ENCODE measurements around the gene MYO9A. TPM values are rescaled to one million over a fixed set of nuclear protein-coding genes. Genes with fewer than 3 reads are reported as not detected.

The MYO9A gene
- total RNA-seq, 1 experiment from 2014 or later: 21.4 TPM

- H2BK5ac ChIP-seq (ENCODE audit: insufficient read length, low read length): no peak overlapping the region
- H3K4me1 ChIP-seq (ENCODE audit: insufficient read depth, low read length): no peaks in the 10 kb centered on the region
- TF ChIP-seq CTCF (conservative IDR thresholded peaks at IDR 0.05): no peak
- H3T11ph ChIP-seq (ENCODE audit: low read length): no peak overlapping the region
- H3K27ac ChIP-seq (ENCODE audit: insufficient read length, low read depth, low read length): no peak overlapping the region
- no peak overlapping the region for H2BK15ac ChIP-seq (ENCODE audit: low read depth, low read length)
- no peak overlapping the region for H4K5ac ChIP-seq (ENCODE audit: insufficient read length, low read depth, low read length)
- H3K14ac ChIP-seq (ENCODE audit: insufficient read depth, low read length): no peak overlapping the region
- no peak overlapping the region for H2AFZ ChIP-seq (ENCODE audit: low read length)
- H3K56ac ChIP-seq (ENCODE audit: insufficient read length, low read depth, low read length): no peak overlapping the region
- no peak overlapping the region for H3K27ac Mint-ChIP-seq
- H3K9ac ChIP-seq (ENCODE audit: extremely low read depth, insufficient read length, low read length): no peak overlapping the region
- H3K4me3 Mint-ChIP-seq: no peak overlapping the region
- H3K23me2 ChIP-seq (ENCODE audit: insufficient read length, low read depth, low read length, poor library complexity, severe bottlenecking): no peaks in the 10 kb centered on the region
- no peaks in the 10 kb centered on the region for H3K79me1 ChIP-seq (ENCODE audit: insufficient read depth, low read depth, low read length, poor library complexity, severe bottlenecking)
- H4K20me1 ChIP-seq (ENCODE audit: control insufficient read depth, insufficient read depth, insufficient read length): no peaks in the 10 kb centered on the region
- H3K27me3 ChIP-seq (ENCODE audit: insufficient read depth, low read length): no peaks in the 10 kb centered on the region
- no peak overlapping the region for H4K91ac ChIP-seq (ENCODE audit: insufficient read length, low read depth, low read length)
- no peak overlapping the region for H3K4me2 ChIP-seq (ENCODE audit: insufficient read depth, insufficient read length, low read length)
- no peak overlapping the region for H2BK120ac ChIP-seq (ENCODE audit: low read depth, low read length, poor library complexity, severe bottlenecking)
- H2BK12ac ChIP-seq (ENCODE audit: insufficient read length, low read depth, low read length): no peak overlapping the region
- H3K4me1 Mint-ChIP-seq: no peaks in the 10 kb centered on the region
- H2AK5ac ChIP-seq (ENCODE audit: insufficient read length, low read length): no peak overlapping the region
- no peak overlapping the region for H2BK20ac ChIP-seq (ENCODE audit: low read depth, low read length, poor library complexity, severe bottlenecking)
- no peak overlapping the region for H3K18ac ChIP-seq (ENCODE audit: insufficient read length, low read depth, low read length)
- H3K79me2 ChIP-seq (ENCODE audit: insufficient read depth, low read length): no peaks in the 10 kb centered on the region
- no peak overlapping the region for H4K8ac ChIP-seq (replicated peaks; ENCODE audit: insufficient read length, low read depth, low read length)
- peaks cover 4 to 12% (median 12%) of the 10 kb centered on the region in 3 experiments for H3K36me3 Mint-ChIP-seq (ENCODE audit: insufficient read depth in 1 of 3, low read depth in 3 of 3)
- peaks cover 6 to 10% of the 10 kb centered on the region in 2 experiments; a peak in 4 of 5 replicates for H3K9me3 Mint-ChIP-seq
- no CpG with 5 or more reads among the region's 1 CpG for WGBS (ENCODE audit: extremely low coverage, insufficient read length, low lambda C conversion rate)
- no peak overlapping the region for H3K23ac ChIP-seq (ENCODE audit: insufficient read length, low read depth, low read length)
- no peak for DNase-seq
- peaks cover 3% of the 10 kb centered on the region for H3K27me3 Mint-ChIP-seq (ENCODE audit: low read depth)
- no peaks in the 10 kb centered on the region for H3K9me3 ChIP-seq (ENCODE audit: control insufficient read depth, low read depth, low read length)
- H3K4ac ChIP-seq (ENCODE audit: low read depth, low read length): no peak overlapping the region
Measured at GRCh38 chr15:72082176-72082575, 35.8 kb downstream of the MYO9A start.
